GM12878 (cell line): Measurements from ENCODE around the gene DSTN. TPM values are rescaled to one million over a fixed set of nuclear protein-coding genes. Genes with fewer than 3 reads are reported as not detected.

Experiments used
- ATAC-seq: fragments of 200-7000 bp; cut with Tn5 transposase; 3 replicates; pipeline ENCODE4 v1.9.1; 2020; ENCODE audit warnings: mild to moderate bottlenecking, moderate library complexity
- BruUV-seq: library from RNA; stranded (reverse); fragments of 400-500 nt; replicated peaks from 2 replicates; lab custom pipeline; 2021; lab: Mats Ljungman, UMichigan
- CTCF ChIA-PET: fragments of 300-600 bp; sonication (Branson Sonifier 250); formaldehyde crosslinking; extraction: SDS; loops from one replicate; lab custom pipeline; 2021; ENCODE audit warnings: inconsistent platforms; lab: Yijun Ruan, JAX
- POLR2A ChIA-PET: fragments of 350-600 bp; formaldehyde crosslinking; extraction: SDS; loops from one replicate; lab custom pipeline; 2021; ENCODE audit warnings: inconsistent platforms; lab: Charles Lee
- RAD21 ChIA-PET: fragments of 300-600 bp; sonication (Branson Sonifier 250); formaldehyde crosslinking; loops from one replicate; lab custom pipeline; 2023; ENCODE audit warnings: antibody characterized with exemption; ENCODE audit not compliant: unreplicated experiment; lab: Charles Lee
- SMC1A ChIA-PET: fragments of 300-600 bp; sonication (Branson Sonifier 250); formaldehyde crosslinking; loops from one replicate; lab custom pipeline; 2023; ENCODE audit not compliant: unreplicated experiment, uncharacterized antibody; lab: Charles Lee
- DNase-seq: peaks from one replicate; pipeline ENCODE4 v3.0.0-alpha.2; 2011; ENCODE audit warnings: low read depth, low spot score
- FAIRE-seq: peaks from 3 replicates; lab custom pipeline; 2011; peaks lifted over from hg19 to GRCh38; lab: Jason Lieb, UNC
- H2AFZ ChIP-seq: 2 replicates; pipeline ENCODE4 v1.6.0; 2011; ENCODE audit warnings: low read depth, low read length, control low read depth; ENCODE audit not compliant: control insufficient read depth
- H3K27ac ChIP-seq: 2 replicates; pipeline ENCODE4 v1.5.1; 2011; ENCODE audit warnings: control low read depth; ENCODE audit not compliant: control insufficient read depth, insufficient read depth
- H3K27me3 ChIP-seq, 2 experiments: replicated peaks in 1 of 2; 2 replicates each; pipeline versions ENCODE4 v1.6.0 to v1.6.1; 2011; ENCODE audit warnings: low read length in 1 of 2; ENCODE audit not compliant: control insufficient read depth in 2 of 2, insufficient read depth in 2 of 2
- H3K36me3 ChIP-seq, 2 experiments: 2 replicates each; pipeline ENCODE4 v1.5.1; 2011; ENCODE audit warnings: low read length in 1 of 2; ENCODE audit not compliant: control insufficient read depth in 2 of 2, insufficient read depth in 2 of 2
- H3K4me1 ChIP-seq: 2 replicates; pipeline ENCODE4 v1.6.1; 2011; ENCODE audit warnings: mild to moderate bottlenecking, low read length, moderate library complexity, mixed read lengths; ENCODE audit not compliant: control insufficient read depth, insufficient read depth
- H3K4me2 ChIP-seq: 2 replicates; pipeline ENCODE4 v1.6.0; 2011; ENCODE audit warnings: control low read depth; ENCODE audit not compliant: control insufficient read depth, insufficient read depth
- H3K4me3 ChIP-seq: fragments of 200-600 bp; sonication (generic); 2 replicates; pipeline ENCODE4 v1.5.1; 2016
- H3K79me2 ChIP-seq: 2 replicates; pipeline ENCODE4 v1.6.0; 2011; ENCODE audit warnings: low read length; ENCODE audit not compliant: control insufficient read depth, insufficient read depth
- H3K9ac ChIP-seq: 2 replicates; pipeline ENCODE4 v1.8.0; 2011; ENCODE audit warnings: low read length, control low read depth, mixed read lengths; ENCODE audit not compliant: control insufficient read depth, insufficient read depth
- H3K9me3 ChIP-seq: replicated peaks from 3 replicates; pipeline ENCODE4 v1.5.1; 2011; ENCODE audit warnings: mild to moderate bottlenecking, low read length; ENCODE audit not compliant: control insufficient read depth, insufficient read depth
- H4K20me1 ChIP-seq: 2 replicates; pipeline ENCODE4 v1.6.0; 2011; ENCODE audit not compliant: control insufficient read depth, insufficient read depth
- BRCA1 ChIP-seq: IDR thresholded peaks from 2 replicates; pipeline ENCODE4 v1.6.1; 2011; ENCODE audit warnings: low read depth, low read length, improper control_type of control experiment
- EZH2 ChIP-seq: IDR thresholded peaks from 2 replicates; pipeline ENCODE4 v1.6.1; 2012; ENCODE audit warnings: low read depth, mild to moderate bottlenecking, control low read depth, inconsistent platforms, low read length, borderline replicate concordance; ENCODE audit not compliant: control insufficient read depth
- MEF2A ChIP-seq: IDR thresholded peaks from 2 replicates; pipeline ENCODE4 v1.6.1; 2011; ENCODE audit warnings: low read depth, mild to moderate bottlenecking, low read length, moderate library complexity; ENCODE audit not compliant: insufficient read depth
- NR2F1 ChIP-seq: fragments of 450-650 bp; conservative IDR thresholded peaks from 2 replicates; pipeline ENCODE4 v1.6.1; 2017; ENCODE audit warnings: mild to moderate bottlenecking
- TCF3 ChIP-seq: IDR thresholded peaks from 2 replicates; pipeline ENCODE4 v1.6.1; 2012; ENCODE audit warnings: low read depth, mild to moderate bottlenecking, low read length, borderline replicate concordance; ENCODE audit not compliant: insufficient read depth
- TCF7 ChIP-seq: IDR thresholded peaks from 2 replicates; pipeline ENCODE4 v1.6.1; 2014; ENCODE audit warnings: antibody characterized with exemption, borderline replicate concordance
- ZBED1 ChIP-seq: IDR thresholded peaks from 2 replicates; pipeline ENCODE4 v1.6.1; 2016; ENCODE audit warnings: borderline replicate concordance
- ZSCAN29 ChIP-seq: fragments of 450-650 bp; IDR thresholded peaks from 2 replicates; pipeline ENCODE4 v1.6.1; 2017; ENCODE audit warnings: mild to moderate bottlenecking, moderate library complexity
- WGBS: methylation state at CpG from one replicate; pipeline ENCODE4 v1.1.6; 2016; ENCODE audit warnings: low lambda C conversion rate; ENCODE audit not compliant: insufficient replicate concordance, insufficient coverage; ENCODE audit errors: missing lambda C conversion rate; 5-methylcytosine and 5-hydroxymethylcytosine counted together
- in situ Hi-C: fragments of 300-500 bp; cut with MboI; formaldehyde crosslinking; loops from 9 replicates; pipeline ENCODE4 v1.14.3; 2018; ENCODE audit warnings: mixed read lengths
- intact Hi-C: fragments of 100-400 bp; cut with micrococcal nuclease; formaldehyde crosslinking; loops from one replicate; pipeline ENCODE4 v1.14.2; 2022; ENCODE audit not compliant: unreplicated experiment
- polyA plus RNA-seq, 11 experiments: library from polyadenylated mRNA; depleted of rRNA in 4 of 11; unstranded in 6 of 11; stranded (reverse) in 5 of 11; fragments of >200 nt; fragmentation: Nextera tagmentation in 4 of 11; fragmentation: Illumina TruSeq in 1 of 11; extraction: Ambion mirVana in 4 of 11; extraction: Trizol in 1 of 11; gene quantifications; 1 replicate in 1 of 11; 2 replicates in 10 of 11; pipeline versions ENCODE4 v1.2.1 to v1.2.3, GENCODE V29; 2011 to 2016; ENCODE audit warnings: inconsistent platforms in 2 of 11, missing spikeins in 2 of 11, low read depth in 1 of 11
- total RNA-seq, 4 experiments: library from RNA; depleted of rRNA in 3 of 4; stranded (reverse); fragments of >200 nt in 3 of 4; fragmentation: Illumina TruSeq in 1 of 4; extraction: Trizol in 1 of 4; gene quantifications; 2 replicates each; pipeline versions ENCODE4 v1.2.1 to v1.2.3, GENCODE V29; 2013 to 2021
- TF ChIP-seq, protein P1 (sequence below): IDR thresholded peaks from 2 replicates; pipeline ENCODE4 v1.6.1; 2012; ENCODE audit warnings: improper control_type of control experiment, low read depth, low read length; ENCODE audit not compliant: insufficient replicate concordance
- TF ChIP-seq, protein P2 (sequence below): fragments of 450-650 bp; IDR thresholded peaks from 2 replicates; pipeline ENCODE4 v1.6.1; 2017; ENCODE audit warnings: mild to moderate bottlenecking
- TF ChIP-seq, protein P3 (sequence below): fragments of 450-650 bp; conservative IDR thresholded peaks from 2 replicates; pipeline ENCODE4 v1.6.1; 2017; ENCODE audit warnings: mild to moderate bottlenecking, moderate library complexity
- TF ChIP-seq, protein P4 (sequence below): fragments of 450-650 bp; IDR thresholded peaks from 2 replicates; pipeline ENCODE4 v1.6.1; 2016; ENCODE audit warnings: mild to moderate bottlenecking

The DSTN gene
- total and polyA plus RNA-seq, 10 of the 15 experiments (the other 5 are each of a cell fraction or from before 2014, with no cell fraction given) = 26.7 to 137 (median 40.8) TPM

DNA sequence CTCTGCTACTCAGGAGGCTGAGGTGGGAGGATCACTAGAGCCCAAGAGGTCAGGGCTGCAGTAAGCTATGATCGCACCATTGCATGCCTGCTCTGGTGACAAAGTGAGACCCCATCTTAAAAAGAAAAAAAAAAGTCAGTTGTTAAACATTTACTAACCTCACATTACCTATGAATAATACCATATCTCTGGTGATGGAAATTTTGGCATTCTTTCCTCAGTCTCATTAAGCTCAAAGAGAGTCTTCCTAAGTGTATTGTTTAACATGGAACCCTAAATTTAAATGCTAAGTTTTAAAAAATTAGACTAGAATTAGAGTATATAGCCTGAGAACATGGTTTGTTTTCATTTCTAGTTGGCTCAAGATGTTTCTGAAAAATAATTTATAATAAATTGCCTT lies 27.4 kb upstream of the DSTN start (continued):
- TF ChIP-seq, protein P1, sequence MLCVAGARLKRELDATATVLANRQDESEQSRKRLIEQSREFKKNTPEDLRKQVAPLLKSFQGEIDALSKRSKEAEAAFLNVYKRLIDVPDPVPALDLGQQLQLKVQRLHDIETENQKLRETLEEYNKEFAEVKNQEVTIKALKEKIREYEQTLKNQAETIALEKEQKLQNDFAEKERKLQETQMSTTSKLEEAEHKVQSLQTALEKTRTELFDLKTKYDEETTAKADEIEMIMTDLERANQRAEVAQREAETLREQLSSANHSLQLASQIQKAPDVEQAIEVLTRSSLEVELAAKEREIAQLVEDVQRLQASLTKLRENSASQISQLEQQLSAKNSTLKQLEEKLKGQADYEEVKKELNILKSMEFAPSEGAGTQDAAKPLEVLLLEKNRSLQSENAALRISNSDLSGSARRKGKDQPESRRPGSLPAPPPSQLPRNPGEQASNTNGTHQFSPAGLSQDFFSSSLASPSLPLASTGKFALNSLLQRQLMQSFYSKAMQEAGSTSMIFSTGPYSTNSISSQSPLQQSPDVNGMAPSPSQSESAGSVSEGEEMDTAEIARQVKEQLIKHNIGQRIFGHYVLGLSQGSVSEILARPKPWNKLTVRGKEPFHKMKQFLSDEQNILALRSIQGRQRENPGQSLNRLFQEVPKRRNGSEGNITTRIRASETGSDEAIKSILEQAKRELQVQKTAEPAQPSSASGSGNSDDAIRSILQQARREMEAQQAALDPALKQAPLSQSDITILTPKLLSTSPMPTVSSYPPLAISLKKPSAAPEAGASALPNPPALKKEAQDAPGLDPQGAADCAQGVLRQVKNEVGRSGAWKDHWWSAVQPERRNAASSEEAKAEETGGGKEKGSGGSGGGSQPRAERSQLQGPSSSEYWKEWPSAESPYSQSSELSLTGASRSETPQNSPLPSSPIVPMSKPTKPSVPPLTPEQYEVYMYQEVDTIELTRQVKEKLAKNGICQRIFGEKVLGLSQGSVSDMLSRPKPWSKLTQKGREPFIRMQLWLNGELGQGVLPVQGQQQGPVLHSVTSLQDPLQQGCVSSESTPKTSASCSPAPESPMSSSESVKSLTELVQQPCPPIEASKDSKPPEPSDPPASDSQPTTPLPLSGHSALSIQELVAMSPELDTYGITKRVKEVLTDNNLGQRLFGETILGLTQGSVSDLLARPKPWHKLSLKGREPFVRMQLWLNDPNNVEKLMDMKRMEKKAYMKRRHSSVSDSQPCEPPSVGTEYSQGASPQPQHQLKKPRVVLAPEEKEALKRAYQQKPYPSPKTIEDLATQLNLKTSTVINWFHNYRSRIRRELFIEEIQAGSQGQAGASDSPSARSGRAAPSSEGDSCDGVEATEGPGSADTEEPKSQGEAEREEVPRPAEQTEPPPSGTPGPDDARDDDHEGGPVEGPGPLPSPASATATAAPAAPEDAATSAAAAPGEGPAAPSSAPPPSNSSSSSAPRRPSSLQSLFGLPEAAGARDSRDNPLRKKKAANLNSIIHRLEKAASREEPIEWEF = no peak
- TF ChIP-seq, protein P2, sequence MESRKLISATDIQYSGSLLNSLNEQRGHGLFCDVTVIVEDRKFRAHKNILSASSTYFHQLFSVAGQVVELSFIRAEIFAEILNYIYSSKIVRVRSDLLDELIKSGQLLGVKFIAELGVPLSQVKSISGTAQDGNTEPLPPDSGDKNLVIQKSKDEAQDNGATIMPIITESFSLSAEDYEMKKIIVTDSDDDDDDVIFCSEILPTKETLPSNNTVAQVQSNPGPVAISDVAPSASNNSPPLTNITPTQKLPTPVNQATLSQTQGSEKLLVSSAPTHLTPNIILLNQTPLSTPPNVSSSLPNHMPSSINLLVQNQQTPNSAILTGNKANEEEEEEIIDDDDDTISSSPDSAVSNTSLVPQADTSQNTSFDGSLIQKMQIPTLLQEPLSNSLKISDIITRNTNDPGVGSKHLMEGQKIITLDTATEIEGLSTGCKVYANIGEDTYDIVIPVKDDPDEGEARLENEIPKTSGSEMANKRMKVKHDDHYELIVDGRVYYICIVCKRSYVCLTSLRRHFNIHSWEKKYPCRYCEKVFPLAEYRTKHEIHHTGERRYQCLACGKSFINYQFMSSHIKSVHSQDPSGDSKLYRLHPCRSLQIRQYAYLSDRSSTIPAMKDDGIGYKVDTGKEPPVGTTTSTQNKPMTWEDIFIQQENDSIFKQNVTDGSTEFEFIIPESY = no peak

DNA sequence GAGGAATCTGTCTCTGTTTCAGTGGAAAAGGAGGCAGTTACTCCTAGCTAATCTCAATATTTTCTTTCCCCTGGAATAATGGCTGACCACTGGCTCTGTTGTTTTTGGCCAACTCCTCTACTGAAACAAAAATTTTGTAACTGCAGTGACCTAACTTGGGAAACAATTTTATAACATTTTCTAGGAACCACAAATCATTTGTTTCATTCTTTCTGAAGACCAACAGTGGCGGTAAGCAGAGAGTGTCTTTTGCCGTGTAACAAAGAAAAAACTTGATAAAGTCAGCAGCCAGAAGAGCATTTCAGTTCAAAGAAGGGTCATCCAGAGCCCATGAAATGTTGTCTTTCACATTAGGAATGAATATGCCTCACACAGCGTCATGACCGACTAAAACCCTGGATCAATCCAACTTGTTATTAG lies 26.9 kb upstream of the DSTN start:
- ChIA-PET RAD21 (interaction anchor here (0.7 to 1.4 kb wide), 2 partner anchors 27 to 412 kb away, joined by 3 read pairs; partner anchors contain the start of gene DSTN), POLR2A (no interaction called here), SMC1A (interaction anchor here (0.6 to 0.8 kb wide), 2 partner anchors 353 to 801 kb away, joined by 3 read pairs; no protein-coding TSS in a partner anchor), CTCF (interaction anchor here (0.9 to 1.8 kb wide), 2 partner anchors 355 to 357 kb away, joined by 3 to 4 read pairs; no protein-coding TSS in a partner anchor)
- H3K79me2 ChIP-seq = no peaks in the 10 kb centered on the region
- H4K20me1 ChIP-seq = no peaks in the 10 kb centered on the region
- FAIRE-seq (no peak), ATAC-seq (no peak), DNase-seq (no peak)
- H3K27ac ChIP-seq = no peak overlapping the region
- H3K4me2 ChIP-seq = no peak overlapping the region
- H3K4me1 ChIP-seq = peaks cover 6% of the 10 kb centered on the region
- no peaks in the 10 kb centered on the region for H3K9me3 ChIP-seq
- H3K4me3 ChIP-seq = no peak overlapping the region
- H3K36me3 ChIP-seq = no peaks in the 10 kb centered on the region
- no peak overlapping the region for H3K9ac ChIP-seq
- intact Hi-C loops (no loop called here), in situ Hi-C loops (no loop called here)
- BruUV-seq = no TSS peak
- peaks cover 0 to 2% of the 10 kb centered on the region in 2 experiments; a peak in 1 of 4 replicates for H3K27me3 ChIP-seq
- WGBS = 72% methylated on average over 4 of the region's 4 CpGs
- no peak overlapping the region for H2AFZ ChIP-seq
- TF ChIP-seq, protein P3, sequence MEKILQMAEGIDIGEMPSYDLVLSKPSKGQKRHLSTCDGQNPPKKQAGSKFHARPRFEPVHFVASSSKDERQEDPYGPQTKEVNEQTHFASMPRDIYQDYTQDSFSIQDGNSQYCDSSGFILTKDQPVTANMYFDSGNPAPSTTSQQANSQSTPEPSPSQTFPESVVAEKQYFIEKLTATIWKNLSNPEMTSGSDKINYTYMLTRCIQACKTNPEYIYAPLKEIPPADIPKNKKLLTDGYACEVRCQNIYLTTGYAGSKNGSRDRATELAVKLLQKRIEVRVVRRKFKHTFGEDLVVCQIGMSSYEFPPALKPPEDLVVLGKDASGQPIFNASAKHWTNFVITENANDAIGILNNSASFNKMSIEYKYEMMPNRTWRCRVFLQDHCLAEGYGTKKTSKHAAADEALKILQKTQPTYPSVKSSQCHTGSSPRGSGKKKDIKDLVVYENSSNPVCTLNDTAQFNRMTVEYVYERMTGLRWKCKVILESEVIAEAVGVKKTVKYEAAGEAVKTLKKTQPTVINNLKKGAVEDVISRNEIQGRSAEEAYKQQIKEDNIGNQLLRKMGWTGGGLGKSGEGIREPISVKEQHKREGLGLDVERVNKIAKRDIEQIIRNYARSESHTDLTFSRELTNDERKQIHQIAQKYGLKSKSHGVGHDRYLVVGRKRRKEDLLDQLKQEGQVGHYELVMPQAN = no peak
- TF ChIP-seq MEF2A (no peak), ZSCAN29 (no peak), TCF7 (no peak), NR2F1 (no peak), ZBED1 (no peak), TCF3 (no peak), BRCA1 (no peak), EZH2 (no peak)
- TF ChIP-seq, protein P4, sequence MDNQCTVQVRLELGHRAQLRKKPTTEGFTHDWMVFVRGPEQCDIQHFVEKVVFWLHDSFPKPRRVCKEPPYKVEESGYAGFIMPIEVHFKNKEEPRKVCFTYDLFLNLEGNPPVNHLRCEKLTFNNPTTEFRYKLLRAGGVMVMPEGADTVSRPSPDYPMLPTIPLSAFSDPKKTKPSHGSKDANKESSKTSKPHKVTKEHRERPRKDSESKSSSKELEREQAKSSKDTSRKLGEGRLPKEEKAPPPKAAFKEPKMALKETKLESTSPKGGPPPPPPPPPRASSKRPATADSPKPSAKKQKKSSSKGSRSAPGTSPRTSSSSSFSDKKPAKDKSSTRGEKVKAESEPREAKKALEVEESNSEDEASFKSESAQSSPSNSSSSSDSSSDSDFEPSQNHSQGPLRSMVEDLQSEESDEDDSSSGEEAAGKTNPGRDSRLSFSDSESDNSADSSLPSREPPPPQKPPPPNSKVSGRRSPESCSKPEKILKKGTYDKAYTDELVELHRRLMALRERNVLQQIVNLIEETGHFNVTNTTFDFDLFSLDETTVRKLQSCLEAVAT = no peak
